Stimulated activated CD8-positive, alpha-beta memory T cell treated with anti-CD3 and anti-CD28 coated beads, Interleukin-15, amount 100 ng/mL, for 24 hours (primary cell): ENCODE measurements around the gene KLHDC3.
"Not testable (repeated sequence)": the region's sequence is repeated elsewhere in the genome, so short reads cannot be mapped to it uniquely, and the experiment has no call there.

ENCODE experiments used
- DNase-seq: peaks from one replicate; pipeline ENCODE4 v3.0.0-alpha.2; 2020; ENCODE audit warnings: low read depth

Gene KLHDC3

DNA sequence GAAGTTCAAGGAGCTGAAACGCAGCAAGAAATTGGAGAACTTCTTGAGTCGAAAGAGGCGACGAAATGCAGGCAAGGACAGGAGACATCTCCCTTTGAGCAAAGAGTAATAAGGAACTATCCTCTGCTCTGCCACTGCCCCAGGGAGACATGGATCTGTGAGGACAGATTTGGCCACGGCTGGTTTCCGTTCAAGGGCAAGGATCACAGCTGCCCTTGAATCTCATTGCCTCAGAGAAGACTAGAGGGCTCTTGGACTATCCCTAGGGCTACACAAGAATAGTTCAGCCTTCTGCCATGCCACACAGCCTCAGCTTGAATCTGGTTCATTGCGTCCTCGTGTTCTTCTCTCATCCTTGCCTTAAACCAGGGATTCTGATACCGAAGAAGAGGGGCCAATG, 15.1 kb downstream of the KLHDC3 start:
- DNase-seq = no peak

DNA sequence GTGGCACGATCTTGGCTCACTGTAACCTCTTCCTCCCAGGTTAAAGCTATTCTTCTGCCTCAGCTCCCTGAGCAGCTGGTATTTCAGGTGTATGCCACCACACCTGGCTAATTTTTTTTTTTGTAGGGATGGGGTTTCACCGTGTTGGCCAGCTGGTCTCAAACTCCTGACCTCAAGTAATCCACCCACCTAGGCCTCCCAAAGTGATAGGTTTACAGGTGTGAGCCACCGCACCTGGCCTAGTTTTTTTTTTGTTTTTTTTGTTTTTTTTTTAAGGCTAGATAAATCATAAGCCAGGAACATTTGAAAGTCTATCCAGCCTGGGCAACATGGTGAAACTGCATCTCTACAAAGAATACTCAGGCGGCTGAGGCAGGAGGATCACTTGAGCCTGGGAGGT, 18.3 kb downstream of the KLHDC3 start:
- DNase-seq = no peak

DNA sequence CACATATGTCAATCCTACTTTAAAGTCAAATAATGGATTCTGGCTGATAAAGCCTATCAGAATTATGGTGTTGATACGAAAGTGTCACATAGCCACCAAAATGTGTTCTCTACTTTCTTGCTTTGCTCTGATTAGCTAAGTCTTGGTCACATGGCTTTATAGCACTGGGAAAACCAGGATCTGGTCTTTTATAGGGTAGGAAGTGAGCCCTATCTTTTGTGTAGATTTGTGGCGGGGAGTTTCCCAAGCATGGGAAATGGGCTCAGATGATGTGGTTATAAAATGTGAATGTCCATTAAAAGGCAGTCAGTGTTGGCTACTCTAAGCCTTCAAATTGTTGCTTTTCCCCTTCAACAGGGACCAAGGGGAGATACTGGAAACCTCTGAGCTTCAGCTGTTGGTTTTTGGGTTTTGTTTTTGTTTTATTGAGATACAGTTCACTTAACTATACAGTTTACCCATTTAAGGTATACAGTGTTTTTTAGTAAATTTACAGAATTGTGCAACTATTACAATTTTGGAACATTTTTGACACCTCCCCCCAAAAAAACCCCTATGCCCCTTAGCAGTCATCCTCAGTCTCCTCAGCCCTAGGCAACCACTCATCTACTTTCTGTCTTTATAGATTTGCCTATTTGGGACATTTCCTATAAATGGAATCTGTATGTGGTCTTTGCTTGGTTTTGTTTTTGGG, 19.6 kb downstream of the KLHDC3 start:
- no peak for DNase-seq

DNA sequence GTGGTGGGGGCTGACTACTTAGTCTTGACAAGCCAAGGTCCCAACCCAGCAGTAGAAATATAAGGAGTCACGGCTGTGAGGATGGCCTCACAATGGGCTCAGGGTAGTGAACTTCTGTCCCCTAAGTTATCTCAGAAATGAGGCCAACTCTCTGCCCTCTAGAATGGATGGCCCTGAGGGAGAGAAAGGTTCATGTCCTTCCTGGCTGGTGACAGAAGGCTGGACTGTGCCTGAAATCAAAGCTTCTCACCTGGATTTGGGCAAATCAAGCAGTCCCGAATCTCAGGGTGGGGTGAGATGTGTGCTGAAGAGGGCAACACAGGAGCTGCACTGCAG, 20.1 kb downstream of the KLHDC3 start:
- DNase-seq = no peak

DNA sequence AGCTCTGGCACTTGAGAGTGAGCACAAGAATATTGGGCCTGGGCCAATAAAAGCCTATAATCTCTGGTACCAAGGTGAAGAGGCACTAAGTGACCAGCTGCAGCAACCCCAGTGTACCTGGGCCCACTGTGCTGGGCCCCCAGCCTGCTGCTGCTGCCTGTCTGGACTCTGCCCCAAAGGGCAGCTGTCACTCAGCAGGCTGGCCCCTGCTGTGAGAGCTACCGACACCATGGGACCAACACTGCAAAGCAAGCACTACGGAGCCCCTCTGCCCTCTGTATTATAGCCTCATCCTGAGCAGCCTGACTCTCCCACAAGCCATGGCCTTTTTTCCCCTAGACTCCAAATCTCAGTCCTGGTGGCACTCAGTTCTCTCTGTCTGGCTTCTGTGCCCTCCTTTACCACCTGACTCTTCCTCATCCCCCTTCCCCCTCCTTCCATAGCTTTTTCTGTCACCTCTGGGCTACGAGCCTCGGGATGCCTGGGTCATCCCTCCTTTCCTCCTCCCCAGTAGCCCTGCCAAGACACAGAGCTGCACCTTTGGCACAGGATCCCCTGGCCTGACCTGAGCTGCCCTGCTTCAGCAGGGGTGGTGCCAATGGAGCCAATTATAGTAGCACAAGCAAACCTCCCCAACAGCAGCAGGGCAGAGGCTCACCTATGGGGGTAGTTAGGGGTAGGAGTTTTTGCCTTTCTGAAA, 21.6 kb downstream of the KLHDC3 start:
- DNase-seq = no peak

DNA sequence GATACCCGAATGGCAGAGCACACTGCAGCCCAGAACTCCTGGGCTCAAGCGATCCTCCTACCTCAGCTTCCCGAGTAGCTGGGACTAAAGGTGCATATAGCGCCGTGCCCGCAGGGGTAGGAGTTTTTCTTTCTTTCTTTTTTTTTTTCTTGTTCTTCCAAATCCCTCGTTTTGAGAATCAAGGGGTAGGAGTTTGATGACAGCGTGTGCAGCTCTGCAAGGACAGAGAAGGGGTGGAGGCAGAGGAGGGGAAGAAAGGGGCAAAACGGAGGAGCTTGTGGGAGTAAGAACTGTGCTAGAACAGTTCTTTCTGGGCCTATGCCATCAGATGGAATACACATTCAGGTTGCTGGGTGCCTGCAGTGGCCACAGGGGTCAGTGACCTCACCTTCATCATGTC, 22.7 kb downstream of the KLHDC3 start:
- no peak for DNase-seq

DNA sequence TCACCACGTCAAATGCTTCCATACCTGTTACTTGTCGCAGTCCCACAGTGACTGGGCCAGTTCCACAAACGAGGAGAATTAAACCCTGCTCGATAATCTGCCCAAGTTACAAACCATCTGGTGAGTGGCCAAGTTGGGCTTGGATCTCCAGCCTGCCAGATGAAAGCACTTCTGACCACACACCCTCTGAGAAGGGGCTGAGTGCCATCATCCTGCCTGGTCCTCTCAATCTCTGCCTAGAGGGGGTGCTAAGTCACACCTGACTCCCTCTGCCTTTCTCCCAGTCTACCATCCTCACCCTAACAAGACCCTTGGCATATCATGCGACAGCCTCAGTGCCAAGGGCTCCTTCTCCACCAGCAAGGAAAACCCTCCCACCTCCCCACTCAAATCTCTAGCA, 23.1 kb downstream of the KLHDC3 start:
- DNase-seq = no peak

DNA sequence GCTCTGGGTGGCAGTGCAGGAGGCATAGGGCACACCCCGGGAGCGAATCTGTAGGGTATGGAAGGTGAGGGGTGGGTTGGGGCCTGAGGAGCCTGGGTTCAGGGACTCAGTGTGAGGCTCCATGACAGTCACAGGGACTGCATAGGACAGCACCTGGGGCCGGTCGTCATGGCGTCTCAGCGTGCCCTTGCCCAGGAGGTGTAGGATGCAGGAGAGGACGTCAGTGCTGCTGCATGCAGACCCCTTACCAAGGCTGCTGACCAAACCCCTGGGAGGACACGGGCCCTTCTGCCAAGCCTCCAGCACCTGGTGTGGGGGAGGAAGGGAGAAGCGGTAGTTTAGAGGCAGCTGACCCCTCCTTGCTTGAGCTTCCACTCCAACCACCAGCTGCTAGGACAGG, 23.7 kb downstream of the KLHDC3 start:
- DNase-seq = no peak

DNA sequence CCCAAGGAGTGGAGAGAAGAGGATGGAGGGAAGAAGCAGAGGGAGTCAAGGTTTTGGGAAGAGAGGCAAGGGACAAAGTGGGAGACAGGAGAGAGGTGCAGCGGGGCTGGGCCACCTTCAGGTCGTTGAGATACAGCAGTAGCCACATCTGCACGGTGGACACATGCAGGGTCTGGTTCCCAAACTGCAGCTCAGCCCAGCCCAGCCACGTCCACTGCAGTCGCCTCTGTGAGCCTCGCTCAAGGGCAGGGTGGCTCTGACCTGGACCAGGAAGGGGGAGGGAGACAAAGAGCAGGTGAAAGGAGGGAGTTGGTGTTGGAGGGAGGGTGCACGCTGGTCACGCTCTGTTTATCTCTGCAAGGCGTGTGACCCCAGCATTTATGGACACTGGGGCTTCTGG, 24.7 kb downstream of the KLHDC3 start:
- no peak for DNase-seq

DNA sequence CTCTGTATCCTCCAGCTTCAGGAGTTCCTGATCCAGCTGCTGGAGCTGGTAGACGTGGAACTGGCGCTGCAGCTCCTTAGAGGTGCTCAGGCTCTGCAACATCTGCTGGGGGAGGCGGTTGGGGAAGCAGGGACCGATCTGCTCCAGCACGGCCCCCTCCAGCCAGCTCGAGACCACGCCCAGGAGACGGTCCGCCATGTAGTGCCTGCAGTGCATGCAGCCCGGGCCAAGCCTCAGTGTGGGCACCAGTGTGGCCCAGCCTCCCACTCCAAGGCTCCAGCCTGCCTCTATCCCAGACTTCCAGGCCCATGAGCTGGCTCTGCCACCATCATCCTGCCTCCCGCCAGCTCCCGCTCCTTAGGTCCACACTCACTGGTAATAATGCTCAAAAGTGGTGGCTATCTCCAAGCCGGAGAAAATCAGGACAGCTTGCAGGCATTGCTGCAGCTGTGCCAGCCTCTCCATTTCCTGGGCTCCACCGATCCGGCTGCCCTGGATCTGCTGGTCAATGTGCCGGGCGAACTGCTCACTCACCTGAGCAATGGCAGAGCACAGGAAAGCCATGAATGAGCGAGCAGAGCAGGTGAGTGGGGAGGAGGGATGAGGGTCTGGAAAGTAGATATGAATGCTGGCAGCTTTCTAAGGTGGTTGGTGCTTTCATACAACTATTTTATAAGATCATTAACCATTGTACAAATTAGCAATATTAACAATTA, 26.7 kb downstream of the KLHDC3 start:
- DNase-seq = no peak

DNA sequence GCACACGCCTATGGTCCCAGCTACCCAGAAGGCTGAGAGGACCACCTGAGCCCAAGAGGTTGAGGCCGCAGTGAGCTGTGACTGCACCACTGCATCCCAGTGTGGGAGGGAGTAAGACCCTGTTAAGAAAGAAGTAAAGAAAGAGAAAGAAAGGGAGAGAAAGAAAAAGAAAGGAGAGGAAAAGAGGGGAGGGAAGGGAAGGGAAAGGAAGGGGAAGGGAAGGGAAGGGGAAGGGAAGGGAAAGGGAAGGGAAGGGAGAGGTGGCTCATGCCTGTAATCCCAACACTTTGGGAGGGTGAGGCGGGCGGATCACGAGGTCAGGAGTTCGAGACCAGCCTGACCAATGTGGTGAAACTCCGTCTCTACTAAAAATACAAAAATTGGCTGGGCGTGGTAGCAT, 27.4 kb downstream of the KLHDC3 start:
- not testable (repeated sequence) for DNase-seq

DNA sequence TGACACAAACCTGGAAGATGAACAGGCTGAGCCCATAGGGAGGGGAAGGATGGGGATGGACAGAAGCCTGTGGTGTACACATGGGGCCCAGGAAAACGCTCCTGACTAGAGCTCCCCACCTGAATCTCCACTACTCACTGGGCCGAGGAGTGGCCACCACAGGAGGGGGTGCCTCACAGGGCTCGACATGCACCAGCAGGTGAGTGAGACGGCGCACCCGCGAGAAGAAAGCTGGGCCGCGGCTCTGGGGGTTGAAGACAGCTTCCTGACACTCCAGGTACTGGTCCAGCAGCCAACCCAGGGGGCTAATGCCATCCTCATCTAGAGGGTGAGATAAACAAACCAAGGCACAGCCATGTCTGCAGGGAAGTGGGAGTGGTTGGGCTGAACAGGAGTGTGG, 29.3 kb downstream of the KLHDC3 start:
- no peak for DNase-seq

DNA sequence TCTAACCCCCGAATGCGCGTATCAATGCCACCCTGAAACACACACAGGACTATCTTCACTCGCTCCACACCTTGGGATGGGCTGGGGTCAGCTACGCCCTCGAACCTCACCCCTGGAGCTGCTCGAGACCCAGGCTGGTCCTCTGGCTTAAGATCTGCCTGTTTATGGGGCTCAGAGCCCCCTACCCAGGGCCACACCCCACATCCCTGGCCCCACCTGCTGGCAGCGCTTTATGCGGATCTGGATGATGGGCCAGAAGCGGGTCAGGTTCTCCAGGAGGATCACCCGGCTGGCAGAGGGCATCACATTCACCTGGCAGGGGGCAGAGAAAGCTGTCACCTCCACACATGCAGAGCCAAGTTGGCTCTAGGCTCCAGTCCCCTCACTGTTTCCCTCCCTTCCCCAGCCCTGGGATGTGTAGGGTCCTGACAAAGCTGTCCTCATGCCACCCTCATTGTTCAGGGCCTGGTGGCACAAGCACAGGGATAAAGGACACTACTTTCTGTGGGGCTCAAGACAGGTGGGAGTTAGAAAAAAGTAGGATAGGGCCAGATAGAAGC, 31.4 kb downstream of the KLHDC3 start:
- DNase-seq = no peak

DNA sequence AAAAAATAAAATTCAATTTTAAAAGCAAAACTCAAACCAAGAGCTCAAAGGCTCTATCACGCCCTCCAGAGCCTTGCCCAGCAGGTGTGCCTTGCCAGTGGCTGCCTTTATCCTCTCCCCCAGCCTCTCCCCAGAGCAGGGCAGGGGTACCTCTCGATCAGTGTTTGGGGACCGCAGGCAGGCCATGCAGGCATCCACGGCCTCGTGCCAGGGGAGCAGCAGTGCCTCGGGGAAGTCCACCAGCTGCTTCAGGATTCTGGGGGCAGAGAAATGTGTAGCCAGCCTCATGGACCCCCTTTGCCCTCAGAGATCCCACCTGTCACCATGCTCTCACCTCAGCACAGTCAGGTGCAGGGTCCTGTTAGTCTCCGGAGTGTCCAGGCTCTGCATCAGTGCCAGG, 33.9 kb downstream of the KLHDC3 start:
- DNase-seq = no peak

DNA sequence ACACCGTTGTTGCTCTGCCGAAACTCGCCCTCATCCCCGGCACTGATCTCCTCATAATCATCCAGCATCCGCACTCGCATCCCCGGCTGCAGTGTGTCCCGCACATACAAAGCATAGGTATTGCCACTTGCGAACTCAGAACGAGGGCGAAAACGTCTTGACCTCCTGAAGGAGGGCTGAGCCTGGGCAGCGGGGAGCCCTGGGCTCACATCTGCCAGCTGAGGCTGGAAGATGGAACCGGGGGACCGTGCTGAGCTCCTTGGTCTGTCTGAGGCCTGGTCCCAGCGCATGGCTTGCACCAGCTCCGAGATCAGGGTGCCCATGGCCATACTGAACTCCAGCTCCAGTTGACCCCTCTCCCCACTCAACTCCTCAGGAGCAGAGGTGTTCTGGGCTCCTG, 36.9 kb downstream of the KLHDC3 start:
- DNase-seq = no peak

DNA sequence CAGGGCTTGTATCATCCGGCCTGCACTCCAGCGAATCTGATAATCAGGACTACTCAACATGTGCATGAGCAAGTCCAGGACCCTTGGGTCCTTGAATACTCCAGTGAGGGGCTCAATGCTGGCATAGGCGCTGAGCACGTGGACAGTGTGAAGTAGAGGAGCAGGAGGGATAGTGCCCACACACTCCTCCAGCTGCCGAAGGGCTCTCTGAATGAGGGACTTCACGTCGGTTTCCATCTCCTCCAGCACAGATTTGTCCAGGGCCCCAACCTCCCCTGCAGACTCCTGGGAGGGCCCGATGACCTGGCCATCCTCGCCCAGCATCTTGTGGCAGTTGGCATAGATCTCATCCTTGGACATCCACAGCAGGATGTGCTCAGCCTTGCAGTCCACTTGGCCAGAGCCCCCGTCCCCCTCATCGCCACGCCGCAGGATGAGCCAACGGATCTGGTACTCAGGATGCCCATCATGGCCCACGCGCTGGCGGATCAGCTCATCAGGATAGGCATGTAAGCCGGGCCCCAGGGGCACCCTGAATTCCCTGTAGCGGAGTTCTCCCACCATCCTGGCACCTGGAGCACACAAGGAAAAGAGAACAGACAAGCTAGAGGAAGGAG, 38.3 kb downstream of the KLHDC3 start:
- no peak for DNase-seq

DNA sequence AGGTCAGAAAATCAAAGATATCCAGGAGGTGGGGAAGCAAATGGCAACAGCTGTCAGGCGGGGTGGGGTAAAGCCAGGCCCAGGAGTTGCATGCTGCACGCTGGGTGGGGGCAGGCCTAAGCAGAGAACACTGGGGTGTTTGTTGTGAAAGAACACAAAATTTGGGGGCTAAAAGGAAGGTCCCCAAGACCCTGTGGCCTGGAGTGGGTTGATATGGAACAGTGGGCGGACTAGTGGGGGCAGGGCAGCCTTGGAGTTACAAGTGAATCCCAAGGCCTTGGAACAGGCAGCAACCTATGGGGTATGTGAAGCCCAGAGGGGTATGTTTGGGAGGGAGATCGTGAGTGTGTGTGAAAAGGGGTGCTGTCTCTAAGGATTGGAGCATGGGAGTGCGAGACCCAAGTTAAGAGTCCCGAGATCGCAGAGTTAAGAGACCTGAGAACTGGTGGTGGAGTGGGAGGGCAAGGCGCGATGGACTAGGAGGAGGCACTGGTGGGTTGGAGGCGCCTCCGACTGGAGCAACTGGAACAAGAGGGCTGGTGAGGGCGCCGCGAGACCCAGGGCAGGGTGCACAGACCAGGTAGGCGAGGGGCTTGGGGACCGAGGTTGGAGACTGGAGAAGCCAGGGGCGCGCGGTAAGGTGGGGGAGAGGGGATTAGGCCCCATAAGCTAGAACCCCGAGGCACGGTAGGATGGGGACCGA, 38.9 kb downstream of the KLHDC3 start:
- DNase-seq = no peak

DNA sequence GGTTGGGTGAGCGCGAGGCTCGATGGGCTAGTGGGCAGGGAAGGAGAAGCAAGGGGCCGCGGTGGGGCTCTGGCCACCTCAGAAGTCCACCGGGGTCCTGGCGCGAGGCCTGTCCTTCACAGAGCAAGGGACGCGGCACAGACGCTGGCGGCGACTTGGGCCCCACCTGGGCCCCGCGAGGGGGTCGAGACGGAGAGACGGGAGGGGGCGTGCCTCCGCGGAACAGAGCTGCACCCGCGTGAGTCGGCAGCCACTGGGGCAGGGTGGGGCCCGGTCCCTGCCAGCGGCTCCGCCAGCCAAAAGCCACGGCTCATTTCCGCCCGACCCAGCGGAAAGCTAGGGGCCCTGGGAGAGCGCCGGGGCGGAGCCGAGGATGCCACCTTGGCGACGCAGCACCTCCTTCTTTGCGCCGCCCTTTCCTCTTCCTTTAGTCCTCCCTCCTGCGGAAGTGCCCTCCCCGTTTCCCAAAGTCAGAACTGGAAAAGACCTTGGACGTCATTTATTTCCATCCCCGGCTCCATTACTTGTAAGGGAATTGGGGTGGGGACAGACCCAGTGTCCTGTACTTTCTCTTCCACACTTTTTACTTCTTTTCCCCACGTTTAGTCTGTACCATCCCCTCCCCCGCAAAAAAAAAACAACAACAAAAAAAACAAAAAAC, 39.6 kb downstream of the KLHDC3 start, which contains the start of gene CUL7:
Gene CUL7, minus strand, starts transcription at position 307 of the 661 bp plus-strand sequence. CDS start 1,063 bp downstream, outside the sequence.
- DNase-seq = peak; percentile 79

DNA sequence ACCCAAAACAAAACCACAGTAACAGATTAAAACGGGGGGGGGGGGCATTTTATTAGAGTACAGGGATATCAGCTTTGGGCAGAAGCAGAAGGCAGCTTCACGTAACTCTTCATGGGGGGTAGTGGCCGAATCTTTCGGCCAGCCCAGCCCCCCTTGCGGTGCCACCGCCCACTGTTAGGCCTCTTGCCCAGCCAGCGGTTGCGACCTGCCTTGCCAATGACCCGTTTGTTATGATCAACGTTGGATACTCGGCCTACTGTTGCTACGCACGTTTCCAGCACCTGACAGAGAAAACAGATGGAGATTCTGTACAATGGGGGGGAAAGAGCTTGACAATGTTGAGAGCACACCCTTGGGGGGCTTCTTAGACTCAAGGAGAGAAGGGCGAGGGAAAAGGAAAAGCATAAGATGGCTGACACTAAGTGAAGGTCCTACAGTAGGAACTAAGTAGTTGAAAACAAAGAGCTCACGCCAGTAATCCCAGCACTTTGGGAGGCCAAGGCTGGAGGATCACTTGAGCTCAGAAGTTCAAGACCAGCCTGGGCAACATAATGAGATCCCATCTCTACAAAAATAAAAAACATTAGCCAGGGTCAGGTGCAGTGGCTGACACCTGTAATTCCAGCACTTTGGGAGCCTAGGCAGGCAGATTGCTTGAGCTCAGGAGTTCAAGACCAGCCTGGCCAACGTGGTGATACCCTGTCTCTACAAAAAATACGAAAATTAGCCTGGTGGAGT, 40.3 kb downstream of the KLHDC3 start:
- DNase-seq = no peak

DNA sequence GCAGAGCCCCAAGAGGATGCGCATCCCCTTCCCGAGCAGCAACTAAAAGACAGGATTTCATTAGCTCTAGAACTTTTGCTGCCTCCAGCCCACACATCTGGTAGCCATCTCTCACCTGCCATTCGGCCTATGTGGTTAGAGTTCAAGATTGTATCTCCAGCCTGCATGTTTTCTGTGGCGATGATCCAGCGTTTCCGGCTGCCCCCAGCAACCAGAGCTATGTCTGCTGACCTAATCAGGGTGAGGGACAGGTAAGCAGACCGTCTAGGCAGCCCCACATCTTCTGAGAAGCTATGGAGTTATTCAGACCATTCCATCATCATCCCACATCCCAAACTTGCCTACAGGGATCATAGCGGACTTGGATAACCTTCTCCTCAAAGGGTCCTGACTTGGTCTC, 41.9 kb downstream of the KLHDC3 start:
- no peak for DNase-seq

DNA sequence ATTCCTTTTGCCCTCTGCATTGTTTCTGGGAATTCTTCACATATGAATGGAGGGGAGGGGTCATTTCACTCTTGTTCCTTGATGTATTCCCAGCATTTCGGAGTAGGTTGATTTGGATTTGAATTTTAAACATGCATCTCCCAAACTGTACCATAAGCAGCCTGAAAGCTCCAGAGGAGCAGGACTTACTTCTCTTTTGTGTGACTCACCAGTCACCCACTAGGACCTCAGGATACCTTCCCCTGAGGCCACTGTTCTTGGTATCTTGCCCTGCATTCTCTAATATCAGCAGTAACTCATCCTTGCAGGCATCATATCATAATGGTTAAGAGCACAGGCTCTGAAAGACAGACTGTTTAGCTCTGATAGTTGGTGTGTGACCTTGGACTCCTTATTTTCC, 44.5 kb downstream of the KLHDC3 start:
- no peak for DNase-seq
